Measurements from ENCODE around the gene DPP6.

Gene DPP6

GRCh38 chr7:154767821-154768415, 715.7 kb downstream of the DPP6 start:
- Histone ChIP-seq H3K4me3 (no peak overlapping the region), H3K27ac (no peak overlapping the region)

GRCh38 chr7:154769001-154769400, 716.8 kb downstream of the DPP6 start:
- no peak overlapping the region for H3K27ac ChIP-seq

GRCh38 chr7:154769527-154769926, 717.3 kb downstream of the DPP6 start:
- no peak overlapping the region for H3K27ac ChIP-seq
- H3K4me3 ChIP-seq: no peak overlapping the region

More at GRCh38 chr7:154769001-154769400, 716.8 kb downstream of the DPP6 start:
- no peak overlapping the region for H3K4me3 ChIP-seq

GRCh38 chr7:154770361-154770760, 718.2 kb downstream of the DPP6 start:
- no peak overlapping the region for H3K4me3 ChIP-seq
- no peak overlapping the region for H3K27ac ChIP-seq

- Histone ChIP-seq H3K4me3 (no peak overlapping the region), H3K27ac (no peak overlapping the region)
Observed at GRCh38 chr7:154770962-154771361, 718.8 kb downstream of the DPP6 start.

GRCh38 chr7:154774303-154774969, 722.2 kb downstream of the DPP6 start:
- no peak overlapping the region for H3K4me3 ChIP-seq
- no peak overlapping the region for H3K27ac ChIP-seq

- Histone ChIP-seq H3K4me3 (no peak overlapping the region), H3K27ac (no peak overlapping the region)
Observed at GRCh38 chr7:154775681-154776080, 723.5 kb downstream of the DPP6 start.

- Histone ChIP-seq H3K4me3 (no peak overlapping the region), H3K27ac (no peak overlapping the region)
Observed at GRCh38 chr7:154776350-154776749, 724.2 kb downstream of the DPP6 start.

- H3K27ac ChIP-seq: no peak overlapping the region
- H3K4me3 ChIP-seq: no peak overlapping the region
Observed at GRCh38 chr7:154777023-154777422, 724.8 kb downstream of the DPP6 start.

GRCh38 chr7:154777489-154777888, 725.3 kb downstream of the DPP6 start:
- no peak overlapping the region for H3K4me3 ChIP-seq
- peak overlapping the region in 1 of 21 experiments; percentile 21 for H3K27ac ChIP-seq

GRCh38 chr7:154777908-154778307, 725.7 kb downstream of the DPP6 start:
- Histone ChIP-seq H3K4me3 (no peak overlapping the region), H3K27ac (no peak overlapping the region)

- no peak overlapping the region for H3K4me3 ChIP-seq
- no peak overlapping the region for H3K27ac ChIP-seq
Observed at GRCh38 chr7:154781369-154782303, 729.4 kb downstream of the DPP6 start.

- Histone ChIP-seq H3K4me3 (no peak overlapping the region), H3K27ac (no peak overlapping the region)
Observed at GRCh38 chr7:154783281-154783909, 731.2 kb downstream of the DPP6 start.

GRCh38 chr7:154785898-154786297, 733.7 kb downstream of the DPP6 start:
- Histone ChIP-seq H3K4me3 (no peak overlapping the region), H3K27ac (no peak overlapping the region)

GRCh38 chr7:154789404-154789803, 737.2 kb downstream of the DPP6 start:
- Histone ChIP-seq H3K27ac (no peak overlapping the region), H3K4me3 (no peak overlapping the region)

- Histone ChIP-seq H3K27ac (no peak overlapping the region), H3K4me3 (no peak overlapping the region)
Observed at GRCh38 chr7:154791611-154792010, 739.4 kb downstream of the DPP6 start.

GRCh38 chr7:154792436-154793055, 740.3 kb downstream of the DPP6 start:
- Histone ChIP-seq H3K4me3 (no peak overlapping the region), H3K27ac (no peak overlapping the region)

GRCh38 chr7:154794147-154794780, 742.1 kb downstream of the DPP6 start:
- H3K27ac ChIP-seq: no peak overlapping the region
- no peak overlapping the region for H3K4me3 ChIP-seq

- no peak overlapping the region for H3K27ac ChIP-seq
- no peak overlapping the region for H3K4me3 ChIP-seq
Observed at GRCh38 chr7:154795014-154795413, 742.8 kb downstream of the DPP6 start.
